GM12878 (cell line): ENCODE data around the gene HSFX3. TPM values are rescaled to one million over a fixed set of nuclear protein-coding genes. Genes with fewer than 3 reads are reported as not detected.

Experiments
- ATAC-seq: fragments of 200-7000 bp; cut with Tn5 transposase; 3 replicates; pipeline ENCODE4 v1.9.1; 2020; ENCODE audit warnings: mild to moderate bottlenecking, moderate library complexity
- BruUV-seq: library from RNA; stranded (reverse); fragments of 400-500 nt; replicated peaks from 2 replicates; lab custom pipeline; 2021; lab: Mats Ljungman, UMichigan
- CTCF ChIA-PET: fragments of 300-600 bp; sonication (Branson Sonifier 250); formaldehyde crosslinking; extraction: SDS; loops from one replicate; lab custom pipeline; 2021; ENCODE audit warnings: inconsistent platforms; lab: Yijun Ruan, JAX
- POLR2A ChIA-PET: fragments of 350-600 bp; formaldehyde crosslinking; extraction: SDS; loops from one replicate; lab custom pipeline; 2021; ENCODE audit warnings: inconsistent platforms; lab: Charles Lee
- RAD21 ChIA-PET: fragments of 300-600 bp; sonication (Branson Sonifier 250); formaldehyde crosslinking; loops from one replicate; lab custom pipeline; 2023; ENCODE audit warnings: antibody characterized with exemption; ENCODE audit not compliant: unreplicated experiment; lab: Charles Lee
- SMC1A ChIA-PET: fragments of 300-600 bp; sonication (Branson Sonifier 250); formaldehyde crosslinking; loops from one replicate; lab custom pipeline; 2023; ENCODE audit not compliant: unreplicated experiment, uncharacterized antibody; lab: Charles Lee
- DNase-seq: peaks from one replicate; pipeline ENCODE4 v3.0.0-alpha.2; 2011; ENCODE audit warnings: low read depth, low spot score
- FAIRE-seq: peaks from 3 replicates; lab custom pipeline; 2011; peaks lifted over from hg19 to GRCh38; lab: Jason Lieb, UNC
- H2AFZ ChIP-seq: 2 replicates; pipeline ENCODE4 v1.6.0; 2011; ENCODE audit warnings: low read depth, low read length, control low read depth; ENCODE audit not compliant: control insufficient read depth
- H3K27ac ChIP-seq: 2 replicates; pipeline ENCODE4 v1.5.1; 2011; ENCODE audit warnings: control low read depth; ENCODE audit not compliant: control insufficient read depth, insufficient read depth
- H3K27me3 ChIP-seq, 2 experiments: replicated peaks in 1 of 2; 2 replicates each; pipeline versions ENCODE4 v1.6.0 to v1.6.1; 2011; ENCODE audit warnings: low read length in 1 of 2; ENCODE audit not compliant: control insufficient read depth in 2 of 2, insufficient read depth in 2 of 2
- H3K36me3 ChIP-seq, 2 experiments: 2 replicates each; pipeline ENCODE4 v1.5.1; 2011; ENCODE audit warnings: low read length in 1 of 2; ENCODE audit not compliant: control insufficient read depth in 2 of 2, insufficient read depth in 2 of 2
- H3K4me1 ChIP-seq: 2 replicates; pipeline ENCODE4 v1.6.1; 2011; ENCODE audit warnings: mild to moderate bottlenecking, low read length, moderate library complexity, mixed read lengths; ENCODE audit not compliant: control insufficient read depth, insufficient read depth
- H3K4me2 ChIP-seq: 2 replicates; pipeline ENCODE4 v1.6.0; 2011; ENCODE audit warnings: control low read depth; ENCODE audit not compliant: control insufficient read depth, insufficient read depth
- H3K4me3 ChIP-seq: fragments of 200-600 bp; sonication (generic); 2 replicates; pipeline ENCODE4 v1.5.1; 2016
- H3K79me2 ChIP-seq: 2 replicates; pipeline ENCODE4 v1.6.0; 2011; ENCODE audit warnings: low read length; ENCODE audit not compliant: control insufficient read depth, insufficient read depth
- H3K9ac ChIP-seq: 2 replicates; pipeline ENCODE4 v1.8.0; 2011; ENCODE audit warnings: low read length, control low read depth, mixed read lengths; ENCODE audit not compliant: control insufficient read depth, insufficient read depth
- H3K9me3 ChIP-seq: replicated peaks from 3 replicates; pipeline ENCODE4 v1.5.1; 2011; ENCODE audit warnings: mild to moderate bottlenecking, low read length; ENCODE audit not compliant: control insufficient read depth, insufficient read depth
- H4K20me1 ChIP-seq: 2 replicates; pipeline ENCODE4 v1.6.0; 2011; ENCODE audit not compliant: control insufficient read depth, insufficient read depth
- ATF7 ChIP-seq: fragments of 450-650 bp; IDR thresholded peaks from 2 replicates; pipeline ENCODE4 v1.6.1; 2016; ENCODE audit warnings: low read depth, mild to moderate bottlenecking
- BCLAF1 ChIP-seq: fragments of 450-650 bp; IDR thresholded peaks from 2 replicates; pipeline ENCODE4 v1.6.1; 2017; ENCODE audit warnings: antibody characterized with exemption, mild to moderate bottlenecking, moderate library complexity
- CBX3 ChIP-seq: fragments of 200-600 bp; sonication (generic); IDR thresholded peaks from 2 replicates; pipeline ENCODE4 v1.6.1; 2016; ENCODE audit warnings: low read depth, borderline replicate concordance
- E2F8 ChIP-seq: fragments of 450-650 bp; IDR thresholded peaks from 2 replicates; pipeline ENCODE4 v1.6.1; 2018; ENCODE audit warnings: mild to moderate bottlenecking, low read depth, moderate library complexity; ENCODE audit not compliant: partially characterized antibody
- IKZF2 ChIP-seq, 2 experiments: fragments of 450-650 bp; IDR thresholded peaks; 2 replicates each; pipeline ENCODE4 v1.6.1; 2017; ENCODE audit warnings: mild to moderate bottlenecking in 2 of 2, moderate library complexity in 2 of 2
- IRF4 ChIP-seq: IDR thresholded peaks from 2 replicates; pipeline ENCODE4 v1.6.1; 2011; ENCODE audit warnings: low read depth, low read length
- MEF2B ChIP-seq: fragments of 450-650 bp; IDR thresholded peaks from 2 replicates; pipeline ENCODE4 v1.6.1; 2018; ENCODE audit warnings: mild to moderate bottlenecking, moderate library complexity; ENCODE audit not compliant: partially characterized antibody, poor library complexity, severe bottlenecking
- MYB ChIP-seq: fragments of 150-350 bp; IDR thresholded peaks from 2 replicates; pipeline ENCODE4 v1.6.1; 2014; ENCODE audit warnings: mild to moderate bottlenecking, low read depth, low read length, borderline replicate concordance
- PKNOX1 ChIP-seq: fragments of 450-650 bp; IDR thresholded peaks from 2 replicates; pipeline ENCODE4 v1.6.1; 2016; ENCODE audit warnings: mild to moderate bottlenecking
- POLR2AphosphoS2 ChIP-seq: IDR thresholded peaks from 2 replicates; pipeline ENCODE4 v1.6.1; 2011; ENCODE audit warnings: low read depth, mild to moderate bottlenecking, low read length, improper control_type of control experiment, moderate library complexity
- TAF1 ChIP-seq: IDR thresholded peaks from 2 replicates; pipeline ENCODE4 v1.6.1; 2011; ENCODE audit warnings: mild to moderate bottlenecking, low read depth, low read length, borderline replicate concordance
- TCF12 ChIP-seq: IDR thresholded peaks from 2 replicates; pipeline ENCODE4 v1.6.1; 2011; ENCODE audit warnings: low read depth, mild to moderate bottlenecking, low read length
- ZBTB4 ChIP-seq: fragments of 450-650 bp; formaldehyde crosslinking; IDR thresholded peaks from 2 replicates; pipeline ENCODE4 v1.4.0; 2022; ENCODE audit warnings: mild to moderate bottlenecking, moderate library complexity
- ZNF622 ChIP-seq: fragments of 450-650 bp; IDR thresholded peaks from 2 replicates; pipeline ENCODE4 v1.6.1; 2017; ENCODE audit warnings: mild to moderate bottlenecking, inconsistent platforms
- ZZZ3 ChIP-seq: IDR thresholded peaks from 2 replicates; pipeline ENCODE4 v1.6.1; 2011; ENCODE audit warnings: low read depth; ENCODE audit not compliant: control insufficient read depth, insufficient read length
- WGBS: methylation state at CpG from one replicate; pipeline ENCODE4 v1.1.6; 2016; ENCODE audit warnings: low lambda C conversion rate; ENCODE audit not compliant: insufficient replicate concordance, insufficient coverage; ENCODE audit errors: missing lambda C conversion rate; 5-methylcytosine and 5-hydroxymethylcytosine counted together
- in situ Hi-C: fragments of 300-500 bp; cut with MboI; formaldehyde crosslinking; loops from 9 replicates; pipeline ENCODE4 v1.14.3; 2018; ENCODE audit warnings: mixed read lengths
- intact Hi-C: fragments of 100-400 bp; cut with micrococcal nuclease; formaldehyde crosslinking; loops from one replicate; pipeline ENCODE4 v1.14.2; 2022; ENCODE audit not compliant: unreplicated experiment
- polyA plus RNA-seq, 11 experiments: library from polyadenylated mRNA; depleted of rRNA in 4 of 11; unstranded in 6 of 11; stranded (reverse) in 5 of 11; fragments of >200 nt; fragmentation: Nextera tagmentation in 4 of 11; fragmentation: Illumina TruSeq in 1 of 11; extraction: Ambion mirVana in 4 of 11; extraction: Trizol in 1 of 11; gene quantifications; 1 replicate in 1 of 11; 2 replicates in 10 of 11; pipeline versions ENCODE4 v1.2.1 to v1.2.3, GENCODE V29; 2011 to 2016; ENCODE audit warnings: inconsistent platforms in 2 of 11, missing spikeins in 2 of 11, low read depth in 1 of 11
- total RNA-seq, 4 experiments: library from RNA; depleted of rRNA in 3 of 4; stranded (reverse); fragments of >200 nt in 3 of 4; fragmentation: Illumina TruSeq in 1 of 4; extraction: Trizol in 1 of 4; gene quantifications; 2 replicates each; pipeline versions ENCODE4 v1.2.1 to v1.2.3, GENCODE V29; 2013 to 2021

HSFX3 gene
- total and polyA plus RNA-seq, 10 of the 15 experiments (the other 5 are each of a cell fraction or from before 2014, with no cell fraction given): 0.05 to 0.40 (median 0.29) TPM; not detected in 5

- Histone ChIP-seq H3K4me3 (no peak overlapping the region), H2AFZ (no peak overlapping the region), H3K36me3 (no peaks in the 10 kb centered on the region), H3K9me3 (no peaks in the 10 kb centered on the region), H4K20me1 (no peaks in the 10 kb centered on the region), H3K4me2 (no peak overlapping the region), H3K27ac (no peak overlapping the region), H3K4me1 (peaks cover 4% of the 10 kb centered on the region), H3K79me2 (peaks cover 9% of the 10 kb centered on the region), H3K9ac (no peak overlapping the region), H3K27me3 (no peaks in the 10 kb centered on the region; a peak in 2 of 4 replicates)
- FAIRE-seq (no peak), ATAC-seq (no peak), DNase-seq (no peak)
- in situ Hi-C loops: loop anchor here (25.0 kb wide), 1 partner anchor 1179 kb away; the partner anchor contains the start of gene MTMR1
- 71% methylated on average over 1 of the region's 1 CpG for WGBS
- ChIA-PET RAD21 (no interaction called here), CTCF (no interaction called here), SMC1A (interaction anchor here (1.5 kb wide), 1 partner anchor 21 kb away, joined by 3 read pairs; no protein-coding TSS in a partner anchor), POLR2A (no interaction called here)
- intact Hi-C loops: loop anchor here (10.0 kb wide), 1 partner anchor 426 kb away; the partner anchor contains the start of gene EOLA2
- BruUV-seq: no TSS peak
- TF ChIP-seq IKZF2 (IDR thresholded peaks at IDR 0.05) (no peak), MYB (no peak), TAF1 (no peak), ATF7 (no peak), ZZZ3 (no peak), POLR2AphosphoS2 (no peak), BCLAF1 (no peak), IRF4 (no peak), ZNF622 (no peak), PKNOX1 (no peak), CBX3 (no peak), MEF2B (no peak), E2F8 (no peak), ZBTB4 (CRISPR knock-in tag) (no peak), TCF12 (no peak)
These were observed 41.3 kb downstream of the HSFX3 start for GRCh38 chrX:149508467-149508866.
